Left lung (tissue), 4 donors: ENCODE data around the gene KRABD2.

ENCODE experiments used
- ATAC-seq: fragments of 200-7000 bp; cut with Tn5 transposase; one replicate; pipeline ENCODE4 v1.9.1; 2020; ENCODE audit warnings: moderate library complexity
- DNase-seq, 4 donors: peaks; one replicate each; pipeline ENCODE4 v3.0.0-alpha.2; 2013 to 2020
- H3K27ac ChIP-seq, 2 donors: fragments of 200-600 bp; sonication (generic) in 1 of 2; one replicate each; pipeline versions ENCODE4 v1.5.0 to v1.8.0; 2020 to 2021
- H3K27me3 ChIP-seq, 2 donors: fragments of 200-600 bp; sonication (generic) in 1 of 2; one replicate each; pipeline versions ENCODE4 v1.5.0 to v1.8.0; 2020 to 2021
- H3K36me3 ChIP-seq, 2 donors: fragments of 200-600 bp; sonication (generic) in 1 of 2; one replicate each; pipeline versions ENCODE4 v1.5.0 to v1.8.0; 2020 to 2021
- H3K4me1 ChIP-seq, 2 donors: fragments of 200-600 bp; one replicate each; pipeline ENCODE4 v1.8.0; 2021
- H3K4me3 ChIP-seq, 2 donors: fragments of 200-600 bp; sonication (generic) in 1 of 2; one replicate each; pipeline versions ENCODE4 v1.5.0 to v1.8.0; 2020 to 2021; ENCODE audit warnings: mild to moderate bottlenecking in 1 of 2
- H3K9me3 ChIP-seq, 2 donors: fragments of 200-600 bp; sonication (generic) in 1 of 2; one replicate each; pipeline versions ENCODE4 v1.5.0 to v1.8.0; 2020 to 2021
- intact Hi-C, 2 donors: fragments of 100-400 bp; cut with DNase I; formaldehyde crosslinking; loops; one replicate each; pipeline versions ENCODE4 v1.11.2 to v1.14.2; 2022
- TF ChIP-seq, protein P1 (sequence below), 2 donors: fragments of 200-600 bp; sonication (generic) in 1 of 2; IDR thresholded peaks; one replicate each; pipeline versions ENCODE4 v1.5.0 to v1.8.0; 2021; ENCODE audit warnings: antibody characterized with exemption in 2 of 2
- donor health status: DM: no; HTN: yes; CAD: no.
- donor health status: DM: no; HTN: no; CAD: no.

Gene KRABD2

GRCh38 chr17:8372422-8372821 is 4.1 kb downstream of the KRABD2 start:
- Histone ChIP-seq H3K27ac (no peak overlapping the region), H3K27me3 (no peaks in the 10 kb centered on the region), H3K4me3 (no peak overlapping the region), H3K36me3 (peaks cover 0 to 23% of the 10 kb centered on the region in 2 donors), H3K4me1 (peaks cover 5 to 30% of the 10 kb centered on the region in 2 donors), H3K9me3 (no peaks in the 10 kb centered on the region)
- intact Hi-C loops, result no loop called here
- ATAC-seq, result no peak
- TF ChIP-seq, protein P1, sequence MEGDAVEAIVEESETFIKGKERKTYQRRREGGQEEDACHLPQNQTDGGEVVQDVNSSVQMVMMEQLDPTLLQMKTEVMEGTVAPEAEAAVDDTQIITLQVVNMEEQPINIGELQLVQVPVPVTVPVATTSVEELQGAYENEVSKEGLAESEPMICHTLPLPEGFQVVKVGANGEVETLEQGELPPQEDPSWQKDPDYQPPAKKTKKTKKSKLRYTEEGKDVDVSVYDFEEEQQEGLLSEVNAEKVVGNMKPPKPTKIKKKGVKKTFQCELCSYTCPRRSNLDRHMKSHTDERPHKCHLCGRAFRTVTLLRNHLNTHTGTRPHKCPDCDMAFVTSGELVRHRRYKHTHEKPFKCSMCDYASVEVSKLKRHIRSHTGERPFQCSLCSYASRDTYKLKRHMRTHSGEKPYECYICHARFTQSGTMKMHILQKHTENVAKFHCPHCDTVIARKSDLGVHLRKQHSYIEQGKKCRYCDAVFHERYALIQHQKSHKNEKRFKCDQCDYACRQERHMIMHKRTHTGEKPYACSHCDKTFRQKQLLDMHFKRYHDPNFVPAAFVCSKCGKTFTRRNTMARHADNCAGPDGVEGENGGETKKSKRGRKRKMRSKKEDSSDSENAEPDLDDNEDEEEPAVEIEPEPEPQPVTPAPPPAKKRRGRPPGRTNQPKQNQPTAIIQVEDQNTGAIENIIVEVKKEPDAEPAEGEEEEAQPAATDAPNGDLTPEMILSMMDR (IDR thresholded peaks at IDR 0.05), result no peak
- DNase-seq, result no peak

GRCh38 chr17:8371786-8372185 is 4.7 kb downstream of the KRABD2 start:
- DNase-seq, result no peak
- Histone ChIP-seq H3K27me3 (no peaks in the 10 kb centered on the region), H3K4me3 (no peak overlapping the region), H3K27ac (no peak overlapping the region), H3K36me3 (peaks cover 0 to 17% of the 10 kb centered on the region in 2 donors), H3K4me1 (peaks cover 2 to 25% of the 10 kb centered on the region in 2 donors), H3K9me3 (no peaks in the 10 kb centered on the region)
- TF ChIP-seq, protein P1 (IDR thresholded peaks at IDR 0.05), result no peak
- intact Hi-C loops, result no loop called here
- no peak for ATAC-seq

DNA sequence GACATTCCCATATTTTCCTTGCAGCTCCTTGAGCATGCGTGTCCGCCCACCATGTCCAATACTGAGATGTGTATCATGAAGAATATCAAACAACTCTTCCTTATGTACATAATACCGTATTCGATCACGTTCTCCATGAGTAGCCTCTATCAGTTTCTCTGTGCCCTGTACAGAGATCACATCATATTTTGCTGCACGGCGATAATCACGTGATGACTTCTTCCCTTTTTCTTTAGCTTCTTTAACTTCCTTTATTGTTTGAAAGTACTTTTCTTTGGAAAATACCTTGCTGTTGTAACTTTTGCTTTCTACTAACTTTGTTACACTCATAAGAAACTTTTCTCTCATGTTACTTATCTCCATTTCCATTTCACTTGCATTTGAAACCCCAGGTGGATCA is 6.6 kb downstream of the KRABD2 start:
- no peak for ATAC-seq
- Histone ChIP-seq H3K4me1 (peaks cover 0 to 16% of the 10 kb centered on the region in 2 donors), H3K27ac (peak overlapping the region in 1 of 2 donors; percentile 31), H3K36me3 (peaks cover 0 to 16% of the 10 kb centered on the region in 2 donors), H3K4me3 (no peak overlapping the region), H3K27me3 (no peaks in the 10 kb centered on the region), H3K9me3 (no peaks in the 10 kb centered on the region)
- TF ChIP-seq, protein P1 (IDR thresholded peaks at IDR 0.05), result no peak
- intact Hi-C loops, result no loop called here
- no peak for DNase-seq

DNA sequence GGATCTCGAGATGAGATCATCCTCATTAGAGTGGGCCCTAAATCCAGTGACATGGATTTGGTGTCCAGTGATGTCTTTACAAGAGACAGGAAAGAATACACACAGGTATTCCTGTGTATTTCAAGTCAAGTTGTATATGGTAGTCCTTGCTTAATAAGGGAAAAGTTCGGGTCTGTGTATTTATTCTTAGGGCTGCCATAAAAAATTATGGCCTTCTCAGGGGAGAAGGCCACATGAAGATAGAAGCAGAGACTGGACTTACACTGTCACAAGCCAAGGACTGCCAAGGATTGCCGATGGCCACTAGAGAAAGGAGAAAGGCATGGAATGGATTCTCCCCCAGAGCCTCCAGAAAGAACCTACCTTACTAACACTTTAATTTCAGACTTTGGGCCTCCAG is 8.3 kb downstream of the KRABD2 start:
- Histone ChIP-seq H3K27me3 (no peaks in the 10 kb centered on the region), H3K9me3 (no peaks in the 10 kb centered on the region), H3K27ac (no peak overlapping the region), H3K36me3 (peaks cover 0 to 16% of the 10 kb centered on the region in 2 donors), H3K4me1 (peaks cover 0 to 14% of the 10 kb centered on the region in 2 donors), H3K4me3 (no peak overlapping the region)
- TF ChIP-seq, protein P1 (IDR thresholded peaks at IDR 0.05), result no peak
- intact Hi-C loops, result no loop called here
- DNase-seq (no peak), ATAC-seq (no peak)

DNA sequence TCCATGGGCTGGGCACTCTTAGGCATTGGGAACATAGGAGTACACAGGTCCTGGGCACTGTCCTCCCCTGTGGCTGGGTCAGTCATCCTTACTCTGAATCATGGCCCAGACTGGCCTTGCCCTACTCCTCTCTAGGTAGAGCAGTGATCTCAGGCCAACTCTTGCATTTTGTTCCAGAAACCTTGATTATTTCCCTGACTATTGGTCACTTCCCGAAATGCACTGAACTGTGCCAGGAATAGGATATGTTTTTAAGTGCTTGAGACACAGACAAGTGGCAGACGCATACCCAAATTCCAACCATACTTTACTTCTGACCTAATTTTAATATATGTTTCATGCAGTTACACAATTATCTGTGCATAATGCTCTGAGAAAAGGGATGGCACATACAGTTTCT is 10.3 kb downstream of the KRABD2 start:
- peak overlapping the region in 1 of 2 donors; percentile 48 for H3K27ac ChIP-seq

More for the DNA sequence above, 10.3 kb downstream of the KRABD2 start:
- TF ChIP-seq, protein P1 (IDR thresholded peaks at IDR 0.05), result no peak
- H3K27me3 ChIP-seq, result no peaks in the 10 kb centered on the region
- no peaks in the 10 kb centered on the region for H3K9me3 ChIP-seq
- ATAC-seq (peak; percentile 79), DNase-seq (no peak)
- no peak overlapping the region for H3K4me3 ChIP-seq
- intact Hi-C loops, result no loop called here
- peaks cover 0 to 16% of the 10 kb centered on the region in 2 donors for H3K36me3 ChIP-seq
- peaks cover 0 to 14% of the 10 kb centered on the region in 2 donors for H3K4me1 ChIP-seq
